Mammary epithelial cell (primary cell): Measurements from ENCODE around the gene ABTB2.

Experiments used
- CTCF ChIP-seq, 2 donors: IDR thresholded peaks in 1 of 2; conservative IDR thresholded peaks in 1 of 2; 2 replicates each; pipeline ENCODE4 v1.5.1; 2011 to 2012; ENCODE audit warnings: inconsistent platforms in 2 of 2, low read length in 2 of 2, mild to moderate bottlenecking in 2 of 2, control low read depth in 1 of 2, low read depth in 1 of 2; ENCODE audit not compliant: insufficient read depth in 1 of 2; ENCODE audit errors: extremely low read depth in 1 of 2
- EZH2 ChIP-seq: IDR thresholded peaks from 2 replicates; pipeline ENCODE4 v1.6.1; 2012; ENCODE audit warnings: low read length, inconsistent platforms, borderline replicate concordance

DNA sequence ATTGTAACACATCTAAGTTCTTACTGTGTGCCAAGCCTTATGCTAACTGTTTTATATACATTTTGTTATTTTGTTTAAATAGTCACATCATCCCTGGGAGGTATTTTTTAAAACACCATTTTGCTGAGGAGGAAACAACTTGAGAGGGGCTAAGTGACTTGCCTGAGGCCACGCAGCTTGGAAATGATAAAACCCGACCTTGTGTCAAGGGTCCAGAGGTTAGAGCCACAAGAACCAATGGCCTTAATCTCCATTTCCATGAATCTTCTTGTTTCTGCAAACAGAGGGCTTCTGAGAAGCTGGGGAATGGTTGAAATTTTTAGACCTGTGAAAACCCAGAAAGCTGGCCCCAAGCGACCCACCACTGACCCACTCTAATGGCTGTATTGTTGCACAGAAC is 16.7 kb downstream of the ABTB2 start:
- TF ChIP-seq CTCF (conservative IDR thresholded peaks at IDR 0.05 in 1 of 2, IDR thresholded peaks at IDR 0.05 in 1 of 2; ENCODE audit: extremely low read depth in 1 of 2, insufficient read depth in 1 of 2, low read depth in 1 of 2, low read length in 2 of 2) (no peak), EZH2 (no peak)
